GM18909 (cell line): ENCODE data around the gene CD163.
"Not testable (repeated sequence)": the region's sequence is repeated elsewhere in the genome, so short reads cannot be mapped to it uniquely, and the experiment has no call there.

Source experiments
- ATAC-seq: cut with Tn5 transposase; IDR thresholded peaks from one replicate; pipeline ENCODE4 v1.9.1; 2021; ENCODE audit warnings: mild to moderate bottlenecking; ENCODE audit not compliant: unreplicated experiment, poor library complexity

CD163 gene

GRCh38 chr12:7451756-7452155, 51.8 kb downstream of the CD163 start:
- ATAC-seq: no peak

DNA sequence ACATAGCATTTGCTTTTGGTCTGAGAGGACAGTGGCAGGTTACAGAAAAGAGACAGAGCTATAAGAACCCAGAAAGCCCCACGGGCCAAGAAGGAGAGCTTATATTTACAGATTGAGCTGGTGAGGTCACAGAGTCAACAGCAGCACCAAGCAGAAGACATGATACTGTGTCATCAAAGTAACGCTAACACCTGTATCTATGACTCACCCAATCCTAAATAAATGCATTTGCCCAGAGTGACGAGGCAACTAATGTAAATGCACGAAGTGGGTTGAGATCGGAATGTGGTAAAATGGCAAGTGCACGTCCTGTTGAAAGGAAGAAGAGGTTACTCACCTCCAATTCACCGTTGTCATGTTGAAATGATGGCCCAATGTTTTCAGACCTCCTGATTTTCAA, 52.9 kb downstream of the CD163 start:
- no peak for ATAC-seq

DNA sequence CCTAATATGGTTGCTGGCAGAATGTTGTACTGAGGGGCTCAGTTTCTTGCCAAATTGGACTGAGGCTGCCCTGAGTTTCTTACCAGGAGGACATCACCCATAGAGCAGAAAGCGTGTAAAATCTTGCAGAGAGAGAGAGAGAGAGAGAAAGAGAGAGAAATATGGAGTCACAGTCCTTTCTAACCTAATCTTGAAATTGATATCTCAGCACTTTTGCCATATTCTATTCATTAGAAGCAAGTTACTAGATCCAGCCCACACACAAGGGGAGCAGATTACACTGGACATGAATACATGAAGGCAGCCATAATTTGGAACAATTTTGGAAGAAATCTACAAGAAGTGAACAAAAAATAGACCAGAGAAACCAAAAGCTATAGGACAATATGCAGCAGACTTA, 55.5 kb downstream of the CD163 start:
- no peak for ATAC-seq

DNA sequence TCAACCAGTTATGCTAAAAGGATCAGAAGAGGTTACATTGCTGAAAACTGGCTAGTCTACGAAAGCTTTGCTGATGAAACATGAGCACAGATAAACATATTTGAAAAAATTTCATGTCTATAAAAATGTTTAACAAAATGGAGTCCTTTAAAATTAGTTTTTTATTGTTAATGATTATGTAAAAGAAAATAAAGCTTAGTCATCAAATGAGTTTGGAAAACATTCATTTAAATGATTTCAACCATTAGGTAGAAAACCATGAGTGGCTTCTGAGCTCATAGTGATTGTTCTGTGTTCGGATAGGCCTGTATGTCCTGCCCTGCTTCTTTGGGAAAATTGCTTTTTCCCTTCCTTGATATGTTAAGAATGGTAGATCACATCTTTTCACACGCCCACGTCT, 59.0 kb downstream of the CD163 start:
- no peak for ATAC-seq

- ATAC-seq: no peak
Measured at GRCh38 chr12:7444076-7444475, 59.5 kb downstream of the CD163 start, which contains the start of gene CD163L1. TSS of gene CD163L1 (minus strand) at chr12:7444153. CDS start at chr12:7444127, 26 bp downstream.

DNA sequence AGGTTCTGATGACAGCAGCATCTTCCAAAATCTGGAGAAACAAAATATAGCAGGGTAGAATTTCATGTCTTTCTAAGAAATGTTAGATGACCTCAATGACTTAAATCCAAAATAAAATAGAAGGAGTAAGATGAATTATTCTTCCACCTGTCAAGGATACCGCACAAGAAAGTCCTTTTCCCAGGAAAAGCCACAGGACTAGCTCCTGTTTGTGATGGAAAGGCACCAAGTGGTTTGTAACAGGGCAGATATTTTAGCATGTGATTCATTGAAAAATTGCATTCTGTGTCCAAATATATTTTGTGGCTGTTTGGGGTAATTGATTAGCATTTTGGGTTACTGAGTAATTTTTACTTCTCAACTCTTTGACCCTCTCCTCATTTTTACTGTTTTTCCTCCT, 62.4 kb downstream of the CD163 start:
- ATAC-seq: no peak

DNA sequence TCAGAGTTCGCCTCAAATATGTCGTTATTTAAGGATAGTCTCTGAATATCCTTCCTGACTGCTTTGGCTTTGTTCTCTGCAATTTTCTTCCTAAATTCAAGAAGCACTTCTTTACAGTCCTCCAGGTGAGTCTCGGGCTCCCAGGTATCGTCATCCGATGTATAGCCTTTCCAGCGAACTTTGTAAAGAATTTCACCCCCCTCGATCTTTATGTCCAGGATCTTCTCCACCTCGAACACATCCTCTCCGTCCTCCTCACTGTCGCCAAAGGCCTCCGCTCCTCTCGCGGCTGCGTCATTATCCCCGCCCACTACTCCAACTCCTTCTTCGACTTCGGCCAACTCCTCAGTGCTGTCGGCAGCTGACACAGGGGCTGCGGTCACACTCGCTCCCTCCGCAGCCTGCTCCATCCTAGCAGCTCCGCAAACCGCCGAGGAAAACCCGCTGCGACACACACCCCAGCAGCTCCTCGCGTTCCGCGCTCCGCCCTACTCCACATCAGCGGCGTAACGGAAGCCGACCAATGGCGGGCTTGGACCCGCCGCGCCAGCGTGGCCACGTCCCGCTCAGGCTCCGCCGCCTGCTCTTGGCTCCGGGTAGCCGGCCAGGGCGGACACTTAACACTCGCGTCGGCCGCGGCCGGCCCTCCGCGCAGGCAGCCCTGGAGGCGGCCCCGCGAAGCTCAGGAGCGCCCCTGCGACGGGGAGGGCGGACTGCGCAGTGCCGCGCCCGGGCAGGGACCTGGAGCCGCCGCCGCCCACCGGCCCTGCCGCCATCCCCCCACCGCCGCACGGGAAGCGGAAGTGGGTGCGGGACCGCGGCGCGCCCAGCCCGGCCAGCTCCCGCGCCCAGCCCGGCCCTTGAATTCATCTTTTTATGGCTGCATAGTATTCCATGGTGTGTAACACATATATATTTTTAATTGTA, 63.7 kb downstream of the CD163 start:
- no peak for ATAC-seq

GRCh38 chr12:7438291-7438995, 65.1 kb downstream of the CD163 start:
- ATAC-seq: not testable (repeated sequence)

DNA sequence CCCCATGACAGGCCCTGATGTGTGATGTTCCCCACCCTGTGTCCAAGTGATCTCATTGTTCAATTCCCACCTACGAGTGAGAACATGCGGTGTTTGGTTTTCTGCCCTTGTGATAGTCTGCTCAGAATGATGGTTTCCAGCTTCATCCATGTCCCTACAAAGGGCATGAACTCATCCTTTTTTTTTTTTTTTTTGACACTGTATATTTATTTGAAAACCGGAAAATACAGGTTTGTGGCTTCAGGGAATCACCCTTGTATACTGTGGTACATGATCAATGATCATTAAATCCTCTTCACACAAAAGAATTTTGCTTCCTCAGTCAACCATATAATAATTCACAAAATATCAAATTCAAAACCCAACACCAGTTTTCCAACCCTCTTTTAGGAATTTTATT, 66.1 kb downstream of the CD163 start:
- ATAC-seq: not testable (repeated sequence)

- ATAC-seq: no peak
Measured at GRCh38 chr12:7434670-7435069, 68.9 kb downstream of the CD163 start.

- ATAC-seq: no peak
Measured at GRCh38 chr12:7433276-7433822, 70.2 kb downstream of the CD163 start.

GRCh38 chr12:7431993-7432685, 71.4 kb downstream of the CD163 start:
- no peak for ATAC-seq
